ENCODE data around the gene MYL12A. TPM values are rescaled to one million over a fixed set of nuclear protein-coding genes. Genes with fewer than 3 reads are reported as not detected.

The MYL12A gene
- polyA plus RNA-seq, 1 experiment = 579 TPM

- ChIA-PET POLR2A (no interaction called here), CTCF (interaction anchor here (0.8 to 1.1 kb wide), 3 partner anchors 14 to 385 kb away, joined by 3 read pairs; no protein-coding TSS in a partner anchor)
- no peak for DNase-seq (ENCODE audit: low read depth)
- H3K4me3 ChIP-seq (ENCODE audit: low read depth, low read length) = no peak overlapping the region
- H3K36me3 ChIP-seq (ENCODE audit: control insufficient read depth, insufficient read depth, low read length) = no peaks in the 10 kb centered on the region
- no peaks in the 10 kb centered on the region for H3K27me3 ChIP-seq (ENCODE audit: control insufficient read depth, insufficient read depth, low read length)
- TF ChIP-seq CTCF (IDR thresholded peaks at IDR 0.05; ENCODE audit: insufficient read depth, low read depth, low read length) = no peak
Measured at GRCh38 chr18:3265564-3266033, 18.0 kb downstream of the MYL12A start.

- no peaks in the 10 kb centered on the region for H3K27me3 ChIP-seq (ENCODE audit: control insufficient read depth, insufficient read depth, low read length)
Measured at GRCh38 chr18:3266062-3266608, 18.5 kb downstream of the MYL12A start.

GRCh38 chr18:3268306-3268705 is 20.7 kb downstream of the MYL12A start:
- Histone ChIP-seq H3K4me3 (ENCODE audit: low read depth, low read length) (no peak overlapping the region), H3K36me3 (ENCODE audit: control insufficient read depth, insufficient read depth, low read length) (no peaks in the 10 kb centered on the region; the same call in 1 of the 2 replicates), H3K27me3 (ENCODE audit: control insufficient read depth, insufficient read depth, low read length) (no peaks in the 10 kb centered on the region)
- no peak for DNase-seq (ENCODE audit: low read depth)
- ChIA-PET CTCF (no interaction called here), POLR2A (no interaction called here)
- no peak for TF ChIP-seq CTCF (IDR thresholded peaks at IDR 0.05; ENCODE audit: insufficient read depth, low read depth, low read length)

More at GRCh38 chr18:3266062-3266608, 18.5 kb downstream of the MYL12A start:
- Histone ChIP-seq H3K36me3 (ENCODE audit: control insufficient read depth, insufficient read depth, low read length) (no peaks in the 10 kb centered on the region), H3K4me3 (ENCODE audit: low read depth, low read length) (no peak overlapping the region)
- ChIA-PET CTCF (interaction anchor here (1.1 kb wide), 2 partner anchors 20 to 384 kb away, joined by 3 read pairs; no protein-coding TSS in a partner anchor), POLR2A (no interaction called here)
- no peak for DNase-seq (ENCODE audit: low read depth)
- TF ChIP-seq CTCF (IDR thresholded peaks at IDR 0.05; ENCODE audit: insufficient read depth, low read depth, low read length) = no peak

- H3K27me3 ChIP-seq (ENCODE audit: control insufficient read depth, insufficient read depth, low read length) = no peaks in the 10 kb centered on the region
- ChIA-PET POLR2A (no interaction called here), CTCF (interaction anchor here (0.5 to 0.6 kb wide), 2 partner anchors 10 to 49 kb away, joined by 3 to 5 read pairs; no protein-coding TSS in a partner anchor)
- peaks cover 3% of the 10 kb centered on the region for H3K36me3 ChIP-seq (ENCODE audit: control insufficient read depth, insufficient read depth, low read length)
- no peak overlapping the region for H3K4me3 ChIP-seq (ENCODE audit: low read depth, low read length)
- DNase-seq (ENCODE audit: low read depth) = no peak
- TF ChIP-seq CTCF (IDR thresholded peaks at IDR 0.05; ENCODE audit: insufficient read depth, low read depth, low read length) = no peak
Measured at GRCh38 chr18:3269241-3269913, 21.8 kb downstream of the MYL12A start.

- TF ChIP-seq CTCF (IDR thresholded peaks at IDR 0.05; ENCODE audit: insufficient read depth, low read depth, low read length) = no peak
- Histone ChIP-seq H3K27me3 (ENCODE audit: control insufficient read depth, insufficient read depth, low read length) (no peaks in the 10 kb centered on the region), H3K4me3 (ENCODE audit: low read depth, low read length) (no peak overlapping the region), H3K36me3 (ENCODE audit: control insufficient read depth, insufficient read depth, low read length) (peaks cover 7% of the 10 kb centered on the region)
- DNase-seq (ENCODE audit: low read depth) = no peak
- CTCF ChIA-PET = interaction anchor here (0.6 kb wide), 1 partner anchor 9 kb away, joined by 3 read pairs; no protein-coding TSS in a partner anchor
- POLR2A ChIA-PET = no interaction called here
Measured at GRCh38 chr18:3269914-3270299, 22.3 kb downstream of the MYL12A start.
